NOMO-1 treated with dmso at 0.1 percent for 144 hours (cell line): Measurements from ENCODE around the gene AK5.
"Not testable (repeated sequence)": the region's sequence is repeated elsewhere in the genome, so short reads cannot be mapped to it uniquely, and the experiment has no call there.

Source experiments
- DNase-seq: peaks from one replicate; lab custom pipeline; 2025; ENCODE audit not compliant: unreplicated experiment; lab: John Stamatoyannopoulos, UW

AK5 gene

GRCh38 chr1:77489910-77490309 lies 208.1 kb downstream of the AK5 start:
- no peak for DNase-seq

DNA sequence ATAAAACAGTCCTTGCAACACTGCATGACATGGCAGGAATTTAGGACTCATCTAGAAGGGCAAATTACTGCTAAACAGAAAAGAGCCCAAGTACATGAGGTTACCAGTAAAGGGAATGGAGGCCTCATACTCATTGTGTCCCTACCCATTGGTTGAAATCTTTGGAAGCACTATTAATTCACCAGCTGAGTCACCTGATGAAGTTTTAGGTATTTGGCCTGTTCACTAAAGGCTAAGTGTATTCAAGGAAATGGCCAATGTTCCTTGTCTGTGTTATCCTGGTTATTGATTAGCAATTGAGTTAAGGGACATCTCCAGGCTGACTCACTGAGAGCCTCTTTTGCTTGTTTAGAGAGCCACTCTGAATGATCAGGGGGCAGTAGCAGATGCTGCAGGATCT lies 212.2 kb downstream of the AK5 start:
- DNase-seq = no peak

GRCh38 chr1:77498918-77499317 lies 217.1 kb downstream of the AK5 start:
- no peak for DNase-seq

GRCh38 chr1:77499466-77499865 lies 217.6 kb downstream of the AK5 start:
- no peak for DNase-seq

DNA sequence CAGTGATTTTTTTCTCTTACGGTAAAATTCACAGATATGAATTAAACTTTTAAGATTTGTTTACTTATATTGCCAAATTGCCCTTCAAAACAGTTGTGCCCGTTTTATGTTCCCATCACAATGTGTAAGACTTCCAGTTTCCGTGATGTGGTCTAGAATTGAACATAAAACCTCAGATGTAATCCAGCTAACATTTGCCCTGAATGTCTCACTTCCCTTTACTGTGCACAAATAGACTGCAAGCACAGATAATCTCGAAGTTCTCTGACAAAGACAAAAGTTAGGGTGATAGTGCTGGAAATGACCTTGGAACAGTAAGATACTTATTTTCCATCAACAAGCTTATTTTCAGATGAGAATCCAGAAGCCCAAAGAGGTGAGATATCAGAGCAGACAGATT lies 223.2 kb downstream of the AK5 start:
- peak; percentile 76 for DNase-seq

GRCh38 chr1:77506771-77507170 lies 225.0 kb downstream of the AK5 start:
- no peak for DNase-seq

DNA sequence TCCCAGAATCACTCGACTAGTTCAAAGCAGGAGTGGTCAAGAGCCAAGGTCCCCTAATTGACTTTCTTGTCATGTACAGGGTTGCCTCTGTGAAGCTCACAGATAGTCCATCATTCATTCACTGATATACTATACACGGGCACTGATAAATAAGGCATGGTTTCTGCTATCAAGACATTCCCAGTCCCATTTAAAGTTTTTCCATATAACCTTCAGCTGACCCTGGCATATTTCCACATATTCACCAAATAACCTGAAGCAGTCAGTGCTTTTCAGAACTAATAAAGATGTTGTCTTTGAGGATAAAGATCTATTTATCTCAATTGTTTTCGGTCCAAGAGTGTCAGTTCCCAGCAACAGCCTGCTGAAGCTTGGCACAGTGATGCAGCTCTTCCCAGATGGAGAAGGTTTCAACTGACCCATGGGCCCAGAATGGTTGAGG lies 227.3 kb downstream of the AK5 start:
- no peak for DNase-seq

DNA sequence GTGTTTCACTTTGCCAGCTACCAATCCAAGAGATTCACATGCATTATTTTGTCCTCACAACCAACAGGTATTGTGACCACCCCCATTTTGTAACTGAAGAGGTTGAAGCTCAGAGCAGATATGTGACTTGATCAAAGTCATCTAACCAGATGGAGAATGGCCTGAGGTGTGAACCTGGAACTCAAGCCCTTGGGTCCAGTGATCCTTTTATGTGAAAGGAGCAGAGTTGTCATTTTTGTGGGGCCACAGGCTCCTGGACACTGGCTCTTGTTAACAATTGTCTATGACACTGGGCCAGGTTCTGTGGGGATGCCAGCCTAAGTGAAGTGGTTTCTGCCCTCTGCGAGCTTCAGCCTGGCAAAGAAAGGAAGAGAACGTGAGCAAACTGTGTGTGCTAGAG lies 228.1 kb downstream of the AK5 start:
- no peak for DNase-seq

DNA sequence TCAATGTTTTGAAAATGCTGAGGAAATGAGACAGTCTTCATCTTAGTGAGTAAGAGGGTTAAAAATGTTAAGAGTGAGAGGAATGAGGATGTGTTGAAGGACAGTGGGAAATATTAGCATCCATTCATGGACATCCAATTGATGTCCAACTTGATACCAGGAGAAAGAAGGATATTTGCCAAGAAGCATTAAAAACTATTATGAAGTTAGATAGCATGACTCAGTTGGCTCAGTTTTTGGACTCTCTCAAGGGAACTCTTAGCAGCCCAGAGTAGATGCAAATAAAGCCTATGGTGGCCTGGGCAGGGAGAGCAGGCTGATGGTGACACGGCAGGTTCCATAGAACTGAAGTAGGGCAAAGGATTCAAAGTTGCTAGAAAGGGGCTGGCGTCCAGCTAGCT lies 229.6 kb downstream of the AK5 start:
- DNase-seq = no peak

DNA sequence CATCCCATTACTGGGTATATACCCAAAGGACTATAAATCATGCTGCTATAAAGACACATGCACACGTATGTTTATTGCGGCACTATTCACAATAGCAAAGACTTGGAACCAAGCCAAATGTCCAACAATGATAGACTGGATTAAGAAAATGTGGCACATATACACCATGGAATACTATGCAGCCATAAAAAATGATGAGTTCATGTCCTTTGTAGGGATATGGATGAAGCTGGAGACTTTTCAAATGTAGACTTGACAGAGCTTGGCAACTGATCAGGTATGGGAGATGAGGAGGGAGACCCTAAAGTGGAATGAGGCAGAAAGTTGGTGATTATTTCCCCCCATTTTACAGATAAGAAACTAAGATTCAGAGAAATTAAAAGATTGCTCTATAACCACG lies 230.8 kb downstream of the AK5 start:
- DNase-seq = not testable (repeated sequence)

- no peak for DNase-seq
Measured at GRCh38 chr1:77513839-77514763, 232.3 kb downstream of the AK5 start.

GRCh38 chr1:77514921-77515776 lies 233.3 kb downstream of the AK5 start:
- DNase-seq = peak; percentile 31

GRCh38 chr1:77516106-77516505 lies 234.3 kb downstream of the AK5 start:
- DNase-seq = no peak

DNA sequence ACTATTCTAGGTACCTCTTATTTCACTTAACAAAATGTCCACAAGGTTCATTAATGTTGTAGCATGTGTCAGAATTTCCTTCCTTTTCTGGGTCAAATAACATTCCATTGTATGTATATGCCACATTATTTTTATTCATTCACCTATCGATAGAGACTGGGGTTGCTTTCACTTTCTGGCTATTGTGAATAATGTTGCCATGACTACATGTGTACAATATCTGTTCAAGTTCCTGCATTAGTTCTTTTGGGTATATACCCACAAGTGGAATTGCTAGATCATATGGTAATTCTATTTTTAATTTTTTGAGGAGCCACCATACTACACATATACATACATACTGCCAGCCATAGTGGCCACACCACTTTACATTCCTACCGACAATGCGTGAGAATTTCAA lies 242.2 kb downstream of the AK5 start:
- no peak for DNase-seq

GRCh38 chr1:77531149-77531548 lies 249.3 kb downstream of the AK5 start:
- not testable (repeated sequence) for DNase-seq

DNA sequence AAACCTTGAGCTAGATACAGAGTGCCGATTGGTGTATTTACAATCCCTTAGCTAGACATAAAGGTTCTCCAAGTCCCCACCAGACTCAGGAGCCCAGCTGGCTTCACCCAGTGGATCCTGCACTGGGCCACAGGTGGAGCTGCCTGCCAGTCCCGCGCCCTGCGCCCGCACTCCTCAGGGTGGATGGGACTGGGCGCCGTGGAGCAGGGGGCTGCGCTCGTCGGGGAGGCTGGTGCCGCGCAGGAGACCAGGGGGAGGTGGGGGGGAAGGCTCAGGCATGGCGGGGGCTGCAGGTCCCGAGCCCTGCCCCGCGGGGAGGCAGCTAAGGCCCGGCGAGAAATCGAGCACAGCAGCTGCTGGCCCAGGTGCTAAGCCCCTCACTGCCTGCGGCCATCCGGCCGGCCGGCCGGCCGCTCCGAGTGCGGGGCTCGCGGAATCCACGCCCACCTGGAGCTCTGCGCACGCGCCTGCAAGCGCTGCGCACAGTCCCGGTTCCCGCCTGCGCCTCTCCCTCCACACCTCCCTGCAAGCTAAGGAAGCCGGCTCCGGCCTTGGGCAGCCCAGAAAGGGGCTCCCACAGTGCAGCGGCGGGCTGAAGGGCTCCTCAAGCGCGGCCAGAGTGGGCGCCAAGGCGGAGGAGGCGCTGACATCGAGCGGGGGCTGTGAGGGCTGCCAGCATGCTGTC lies 249.9 kb downstream of the AK5 start:
- not testable (repeated sequence) for DNase-seq

GRCh38 chr1:77532641-77533040 lies 250.8 kb downstream of the AK5 start:
- no peak for DNase-seq

DNA sequence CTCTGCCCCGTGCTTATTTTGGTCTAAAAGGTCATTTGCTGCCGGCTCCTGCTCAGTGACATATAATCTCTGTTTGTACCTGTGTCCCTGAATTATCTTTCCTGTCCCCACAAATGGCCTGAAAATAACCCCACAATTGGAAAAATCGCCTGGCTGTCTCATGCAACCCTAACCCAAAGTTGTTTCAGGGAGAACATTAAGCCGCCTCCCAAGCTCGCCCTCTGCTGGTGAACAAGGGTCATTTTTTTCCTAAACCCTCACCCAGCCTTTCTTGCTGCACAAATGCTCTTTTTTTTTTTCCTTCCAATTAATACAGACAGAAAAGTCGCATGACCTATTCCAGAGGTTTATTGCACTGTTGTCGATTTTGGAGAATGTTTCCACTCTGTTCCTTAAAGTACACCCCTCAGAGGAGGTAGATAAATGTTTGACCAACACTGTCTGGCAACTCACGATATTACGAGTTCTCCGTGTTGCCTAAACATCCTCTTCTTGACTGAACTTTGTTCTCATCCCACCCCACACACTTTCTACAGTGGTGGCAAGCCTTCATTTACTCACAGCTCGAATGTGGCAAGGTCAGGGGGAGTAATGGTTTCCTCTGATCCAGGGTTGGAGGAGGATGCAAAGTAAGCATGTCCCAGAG lies 252.0 kb downstream of the AK5 start:
- peak; percentile 64 for DNase-seq

GRCh38 chr1:77534456-77534855 lies 252.6 kb downstream of the AK5 start:
- peak; percentile 8 for DNase-seq

- DNase-seq = no peak
Measured at GRCh38 chr1:77536813-77537212, 255.0 kb downstream of the AK5 start.
